K562 treated with DMSO at 1 percent for 12 hours (cell line): Measurements from ENCODE around the gene ANAPC16. TPM values are rescaled to one million over a fixed set of nuclear protein-coding genes. Genes with fewer than 3 reads are reported as not detected.

Experiments used
- total RNA-seq: library from RNA; unstranded; fragments of 300-600 nt; gene quantifications from 2 replicates; pipeline ENCODE4 v1.2.3, GENCODE V29; 2022; ENCODE audit not compliant: insufficient read depth

Gene ANAPC16
- total RNA-seq, result 112 and 151 TPM in 2 replicates

GRCh38 chr10:72215611-72216549 lies at the start of gene ANAPC16, which contains the start of gene ASCC1:
ANAPC16 (plus strand) TSS chr10:72216012; CDS start chr10:72223915, 7,903 bp downstream.
ASCC1 (minus strand) TSS chr10:72216276; CDS start chr10:72213298, 2,978 bp downstream.

GRCh38 chr10:72273410-72274212 lies 57.8 kb downstream of the ANAPC16 start, which contains the start of gene DDIT4:
DDIT4 (plus strand) TSS chr10:72273924; CDS start chr10:72274217, 293 bp downstream.

Other genes with a start within 250 kb of the ANAPC16 start
- 0.51 and 1.1 TPM in 2 replicates for gene SPOCK2, start 127.5 kb upstream of the ANAPC16 start, total RNA-seq
- 33.2 and 53.6 TPM in 2 replicates for gene ASCC1, start 264 bp downstream of the ANAPC16 start, total RNA-seq
- gene DDIT4, start 57.9 kb downstream of the ANAPC16 start, total RNA-seq, result 527 and 528 TPM in 2 replicates
- gene DNAJB12, start 138.9 kb downstream of the ANAPC16 start, total RNA-seq, result 16.5 and 23.1 TPM in 2 replicates